HepG2 (cell line): ENCODE data around the gene DPY30. TPM values are rescaled to one million over a fixed set of nuclear protein-coding genes. Genes with fewer than 3 reads are reported as not detected.

Experiments
- ATF6 ChIP-seq: sonication (generic); formaldehyde crosslinking; conservative IDR thresholded peaks from 2 replicates; pipeline ENCODE4 v1.4.0; 2020; ENCODE audit warnings: missing genetic modification reagents
- ELF1 ChIP-seq: sonication (generic); formaldehyde crosslinking; IDR thresholded peaks from 2 replicates; pipeline ENCODE4 v1.4.0; 2020; ENCODE audit warnings: missing genetic modification reagents
- KLF16 ChIP-seq, 2 experiments: sonication (generic) in 1 of 2; formaldehyde crosslinking in 1 of 2; IDR thresholded peaks; 2 replicates each; pipeline versions ENCODE4 v1.6.1 to v1.8.0; 2016 to 2023; ENCODE audit warnings: missing genetic modification reagents in 2 of 2, missing compliant biosample characterization in 1 of 2
- MAZ ChIP-seq, 2 experiments: sonication (generic) in 1 of 2; formaldehyde crosslinking in 1 of 2; IDR thresholded peaks; 2 replicates each; pipeline versions ENCODE4 v1.5.0 to v1.6.1; 2012 to 2020; ENCODE audit warnings: low read depth in 2 of 2, mild to moderate bottlenecking in 2 of 2, borderline replicate concordance in 1 of 2, improper control_type of control experiment in 1 of 2, low read length in 1 of 2, missing genetic modification reagents in 1 of 2, moderate library complexity in 1 of 2
- NBN ChIP-seq: fragments of 450-650 bp; conservative IDR thresholded peaks from 2 replicates; pipeline ENCODE4 v1.6.1; 2017
- NCOA5 ChIP-seq: sonication (generic); formaldehyde crosslinking; IDR thresholded peaks from 2 replicates; pipeline ENCODE4 v1.4.0; 2020; ENCODE audit warnings: missing genetic modification reagents
- NFE2 ChIP-seq: sonication (generic); formaldehyde crosslinking; IDR thresholded peaks from 2 replicates; pipeline ENCODE4 v1.4.0; 2020; ENCODE audit warnings: missing genetic modification reagents
- PHF5A ChIP-seq: IDR thresholded peaks from one replicate; pipeline ENCODE4 v1.6.1; 2018; ENCODE audit warnings: low read depth, missing genetic modification reagents; ENCODE audit not compliant: unreplicated experiment
- RFX3 ChIP-seq: IDR thresholded peaks from 2 replicates; pipeline ENCODE4 v1.6.1; 2016; ENCODE audit warnings: missing biosample characterization, missing genetic modification reagents
- TFDP2 ChIP-seq: sonication (generic); formaldehyde crosslinking; IDR thresholded peaks from 2 replicates; pipeline ENCODE4 v1.4.0; 2020; ENCODE audit warnings: missing genetic modification reagents
- ZFP36 ChIP-seq: fragments of 150-350 bp; IDR thresholded peaks from 2 replicates; pipeline ENCODE4 v1.6.1; 2018; ENCODE audit warnings: borderline replicate concordance, low read length, low read depth; ENCODE audit not compliant: partially characterized antibody
- ZNF101 ChIP-seq: sonication (generic); formaldehyde crosslinking; IDR thresholded peaks from 2 replicates; pipeline ENCODE4 v1.4.0; 2020; ENCODE audit warnings: mild to moderate bottlenecking, low read depth, missing genetic modification reagents, borderline replicate concordance
- ZNF235 ChIP-seq: sonication (generic); formaldehyde crosslinking; IDR thresholded peaks from 2 replicates; pipeline ENCODE4 v1.8.1; 2023; ENCODE audit warnings: mild to moderate bottlenecking, missing genetic modification reagents, borderline replicate concordance
- ZNF317 ChIP-seq: sonication (generic); formaldehyde crosslinking; IDR thresholded peaks from 2 replicates; pipeline ENCODE4 v1.5.0; 2020; ENCODE audit warnings: mild to moderate bottlenecking, missing genetic modification reagents
- ZNF567 ChIP-seq: sonication (generic); formaldehyde crosslinking; IDR thresholded peaks from 2 replicates; pipeline ENCODE4 v1.8.1; 2023; ENCODE audit warnings: mild to moderate bottlenecking, missing genetic modification reagents, borderline replicate concordance
- polyA plus RNA-seq, 8 experiments: library from polyadenylated mRNA; depleted of rRNA in 3 of 8; stranded (reverse) in 7 of 8; unstranded in 1 of 8; fragments of >200 nt; fragmentation: Illumina TruSeq in 4 of 8; extraction: Trizol in 4 of 8; gene quantifications; 2 replicates each; pipeline versions ENCODE4 v1.2.1 to v1.2.3, GENCODE V29; 2011 to 2016; ENCODE audit warnings: low read depth in 4 of 8, missing spikeins in 1 of 8, mixed read lengths in 1 of 8; ENCODE audit not compliant: insufficient read depth in 1 of 8
- total RNA-seq, 5 experiments: library from RNA; depleted of rRNA; stranded (reverse); fragments of >200 nt; fragmentation: Illumina TruSeq; extraction: Trizol; gene quantifications; 2 replicates each; pipeline ENCODE4 v1.2.3, GENCODE V29; 2016; ENCODE audit warnings: low read depth in 1 of 5
- TF ChIP-seq, protein P1 (sequence below), 2 experiments: IDR thresholded peaks; 2 replicates each; pipeline ENCODE4 v1.6.1; 2011 to 2012; ENCODE audit warnings: low read length in 2 of 2, borderline replicate concordance in 1 of 2, low read depth in 1 of 2, mild to moderate bottlenecking in 1 of 2, moderate library complexity in 1 of 2
- TF ChIP-seq, protein P2 (sequence below): sonication (generic); formaldehyde crosslinking; IDR thresholded peaks from 2 replicates; pipeline ENCODE4 v1.8.1; 2023; ENCODE audit warnings: mild to moderate bottlenecking, missing genetic modification reagents, borderline replicate concordance
- TF ChIP-seq, protein P3 (sequence below): sonication (generic); formaldehyde crosslinking; IDR thresholded peaks from 2 replicates; pipeline ENCODE4 v1.8.1; 2023; ENCODE audit warnings: mild to moderate bottlenecking, inconsistent platforms, moderate library complexity, missing genetic modification reagents, borderline replicate concordance
- TF ChIP-seq, protein P4 (sequence below): sonication (generic); formaldehyde crosslinking; IDR thresholded peaks from 2 replicates; pipeline ENCODE4 v1.8.1; 2023; ENCODE audit warnings: missing genetic modification reagents, mild to moderate bottlenecking, borderline replicate concordance

Gene DPY30
- total and polyA plus RNA-seq, 2 of the 13 experiments (the other 11 are each of a cell fraction or from before 2014, with no cell fraction given), result 98.1 to 118 TPM

DNA sequence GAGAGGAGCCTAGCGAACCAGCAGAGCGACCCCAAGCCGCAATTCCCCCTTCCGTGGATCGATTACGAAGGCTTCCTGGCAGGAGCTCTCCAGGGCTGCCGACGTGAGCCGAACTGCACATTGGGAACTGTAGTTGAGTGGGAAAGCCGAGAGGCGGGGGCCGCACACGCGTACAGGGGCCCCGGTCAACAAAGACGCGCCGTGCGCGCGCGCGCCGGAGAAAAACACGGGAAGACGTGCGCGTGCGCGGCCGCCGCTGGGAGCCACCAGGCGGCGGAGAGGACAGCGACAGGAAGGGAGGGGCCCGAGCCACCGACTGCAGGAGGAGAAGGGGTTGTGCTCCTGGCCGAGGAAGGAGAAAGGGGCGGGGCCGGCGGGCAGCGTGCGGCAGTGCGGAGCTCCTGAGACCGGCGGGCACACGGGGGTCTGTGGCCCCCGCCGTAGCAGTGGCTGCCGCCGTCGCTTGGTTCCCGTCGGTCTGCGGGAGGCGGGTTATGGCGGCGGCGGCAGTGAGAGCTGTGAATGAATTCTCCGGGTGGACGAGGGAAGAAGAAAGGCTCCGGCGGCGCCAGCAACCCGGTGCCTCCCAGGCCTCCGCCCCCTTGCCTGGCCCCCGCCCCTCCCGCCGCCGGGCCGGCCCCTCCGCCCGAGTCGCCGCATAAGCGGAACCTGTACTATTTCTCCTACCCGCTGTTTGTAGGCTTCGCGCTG lies 23.9 kb upstream of the DPY30 start, which contains the start of gene SPAST (continued):
- TF ChIP-seq KLF16 (CRISPR knock-in tag; IDR thresholded peaks at IDR 0.05) (peak in 1 of 2 experiments; percentile 82; a peak in 2 of 4 replicates), RFX3 (CRISPR knock-in tag) (no peak), MAZ (IDR thresholded peaks at IDR 0.05; ENCODE audit: borderline replicate concordance, low read depth, low read length) (peak; percentile 93), MAZ (CRISPR knock-in tag; IDR thresholded peaks at IDR 0.05; ENCODE audit: low read depth) (peak; percentile 99), ATF6 (no peak; the same call in 1 of the 2 replicates), ZNF235 (CRISPR knock-in tag) (no peak), ZNF567 (no peak; the same call in 1 of the 2 replicates), ZFP36 (no peak), NFE2 (no peak), ZNF101 (CRISPR knock-in tag) (no peak), ELF1 (CRISPR knock-in tag) (peak; percentile 92), TFDP2 (CRISPR knock-in tag) (peak; percentile 70), ZNF317 (CRISPR knock-in tag) (peak; percentile 65), NCOA5 (CRISPR knock-in tag) (0 out of 2 replicates have a peak, but pooled peaks have one; percentile 52), NBN (no peak), PHF5A (CRISPR knock-in tag) (peak; percentile 96)
- TF ChIP-seq, protein P1, sequence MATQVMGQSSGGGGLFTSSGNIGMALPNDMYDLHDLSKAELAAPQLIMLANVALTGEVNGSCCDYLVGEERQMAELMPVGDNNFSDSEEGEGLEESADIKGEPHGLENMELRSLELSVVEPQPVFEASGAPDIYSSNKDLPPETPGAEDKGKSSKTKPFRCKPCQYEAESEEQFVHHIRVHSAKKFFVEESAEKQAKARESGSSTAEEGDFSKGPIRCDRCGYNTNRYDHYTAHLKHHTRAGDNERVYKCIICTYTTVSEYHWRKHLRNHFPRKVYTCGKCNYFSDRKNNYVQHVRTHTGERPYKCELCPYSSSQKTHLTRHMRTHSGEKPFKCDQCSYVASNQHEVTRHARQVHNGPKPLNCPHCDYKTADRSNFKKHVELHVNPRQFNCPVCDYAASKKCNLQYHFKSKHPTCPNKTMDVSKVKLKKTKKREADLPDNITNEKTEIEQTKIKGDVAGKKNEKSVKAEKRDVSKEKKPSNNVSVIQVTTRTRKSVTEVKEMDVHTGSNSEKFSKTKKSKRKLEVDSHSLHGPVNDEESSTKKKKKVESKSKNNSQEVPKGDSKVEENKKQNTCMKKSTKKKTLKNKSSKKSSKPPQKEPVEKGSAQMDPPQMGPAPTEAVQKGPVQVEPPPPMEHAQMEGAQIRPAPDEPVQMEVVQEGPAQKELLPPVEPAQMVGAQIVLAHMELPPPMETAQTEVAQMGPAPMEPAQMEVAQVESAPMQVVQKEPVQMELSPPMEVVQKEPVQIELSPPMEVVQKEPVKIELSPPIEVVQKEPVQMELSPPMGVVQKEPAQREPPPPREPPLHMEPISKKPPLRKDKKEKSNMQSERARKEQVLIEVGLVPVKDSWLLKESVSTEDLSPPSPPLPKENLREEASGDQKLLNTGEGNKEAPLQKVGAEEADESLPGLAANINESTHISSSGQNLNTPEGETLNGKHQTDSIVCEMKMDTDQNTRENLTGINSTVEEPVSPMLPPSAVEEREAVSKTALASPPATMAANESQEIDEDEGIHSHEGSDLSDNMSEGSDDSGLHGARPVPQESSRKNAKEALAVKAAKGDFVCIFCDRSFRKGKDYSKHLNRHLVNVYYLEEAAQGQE (IDR thresholded peaks at IDR 0.05; ENCODE audit: borderline replicate concordance in 1 of 2, low read depth in 1 of 2, low read length in 2 of 2), result peak in 1 of 2 experiments; percentile 10; a peak in 1 of 4 replicates
- TF ChIP-seq, protein P2, sequence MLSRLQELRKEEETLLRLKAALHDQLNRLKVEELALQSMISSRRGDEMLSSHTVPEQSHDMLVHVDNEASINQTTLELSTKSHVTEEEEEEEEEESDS, result no peak
- TF ChIP-seq, protein P3, sequence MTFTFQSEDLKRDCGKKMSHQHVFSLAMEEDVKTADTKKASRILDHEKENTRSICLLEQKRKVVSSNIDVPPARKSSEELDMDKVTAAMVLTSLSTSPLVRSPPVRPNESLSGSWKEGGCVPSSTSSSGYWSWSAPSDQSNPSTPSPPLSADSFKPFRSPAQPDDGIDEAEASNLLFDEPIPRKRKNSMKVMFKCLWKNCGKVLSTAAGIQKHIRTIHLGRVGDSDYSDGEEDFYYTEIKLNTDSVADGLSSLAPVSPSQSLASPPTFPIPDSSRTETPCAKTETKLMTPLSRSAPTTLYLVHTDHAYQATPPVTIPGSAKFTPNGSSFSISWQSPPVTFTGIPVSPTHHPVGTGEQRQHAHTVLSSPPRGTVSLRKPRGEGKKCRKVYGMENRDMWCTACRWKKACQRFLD (CRISPR knock-in tag), result 0 out of 2 replicates have a peak, but pooled peaks have one; percentile 65
- TF ChIP-seq, protein P4, sequence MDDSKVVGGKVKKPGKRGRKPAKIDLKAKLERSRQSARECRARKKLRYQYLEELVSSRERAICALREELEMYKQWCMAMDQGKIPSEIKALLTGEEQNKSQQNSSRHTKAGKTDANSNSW, result 0 out of 2 replicates have a peak, but pooled peaks have one; percentile 59
